ENCODE measurements around the gene PLCH2.
"Not testable (repeated sequence)": the region's sequence is repeated elsewhere in the genome, so short reads cannot be mapped to it uniquely, and the experiment has no call there.

The PLCH2 gene

DNA sequence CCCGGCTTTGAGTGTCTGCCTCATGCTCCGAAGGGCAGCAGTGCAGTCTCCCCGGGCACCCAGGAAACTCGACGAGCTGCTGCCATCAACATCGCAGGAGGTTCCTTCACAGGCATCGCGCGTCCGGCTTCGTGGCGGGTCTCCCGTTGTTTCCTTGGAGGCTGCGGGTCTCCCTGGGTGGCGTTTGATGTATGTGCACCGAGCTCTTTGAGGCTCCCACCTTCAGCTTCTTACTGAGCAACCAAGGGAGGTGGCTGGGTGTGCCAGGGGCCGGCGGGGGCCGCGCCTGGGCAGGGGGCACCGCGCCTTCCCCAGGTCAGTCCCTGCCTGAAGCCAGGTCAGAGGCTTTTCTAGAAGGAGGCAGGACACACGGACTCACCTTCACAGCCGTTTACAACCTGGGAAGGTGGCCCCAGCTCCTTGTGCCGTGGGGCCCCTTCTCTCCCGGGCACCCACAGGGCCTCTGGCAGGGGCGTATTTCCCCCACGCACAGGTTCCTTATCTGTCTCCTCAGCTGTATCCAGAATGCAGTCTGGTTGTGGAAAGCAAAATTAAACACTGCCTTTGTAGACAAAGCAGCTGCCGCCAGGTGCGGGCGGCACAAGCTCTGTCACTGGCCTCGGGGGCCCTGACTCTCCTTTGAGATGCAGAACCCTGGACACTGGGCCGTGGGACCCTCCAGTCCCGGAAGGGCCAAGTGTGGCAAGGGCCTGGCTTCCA, 42.0 kb upstream of the PLCH2 start:
- Histone ChIP-seq H2AFZ (ENCODE audit: low read depth, low read length) (no peak overlapping the region), H3K4me3 (ENCODE audit: low read length) (no peak overlapping the region), H3K36me3 (ENCODE audit: insufficient read depth, low read length) (no peaks in the 10 kb centered on the region), H3K9me3 (ENCODE audit: low read length) (no peaks in the 10 kb centered on the region), H3K27me3 (ENCODE audit: insufficient read depth, low read length) (peaks cover 36% of the 10 kb centered on the region), H3K4me1 (ENCODE audit: insufficient read depth, low read length) (peaks cover 23% of the 10 kb centered on the region)

DNA sequence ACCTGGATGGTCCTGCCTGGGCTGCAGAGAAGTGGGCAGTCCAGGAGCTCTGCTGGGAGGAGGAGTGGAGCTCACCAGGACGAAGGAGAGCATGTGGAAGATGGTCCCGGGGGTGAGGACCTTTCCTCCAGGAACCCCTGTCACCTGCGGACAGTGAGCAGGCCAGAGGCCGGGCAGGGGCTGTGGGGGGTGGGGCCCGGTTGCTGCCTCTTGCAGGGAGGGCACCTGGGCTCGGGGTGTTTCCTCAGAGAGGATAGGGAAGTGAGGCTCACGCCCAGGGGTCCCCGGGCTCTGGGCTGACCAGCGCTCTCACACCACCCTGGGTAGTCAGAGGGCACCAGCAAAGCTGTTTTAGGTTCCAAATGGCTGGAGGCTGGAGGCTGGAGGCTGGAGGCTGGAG, 41.0 kb upstream of the PLCH2 start:
- Histone ChIP-seq H3K36me3 (ENCODE audit: insufficient read depth, low read length) (no peaks in the 10 kb centered on the region), H3K27me3 (ENCODE audit: insufficient read depth, low read length) (peaks cover 36% of the 10 kb centered on the region), H2AFZ (ENCODE audit: low read depth, low read length) (no peak overlapping the region), H3K4me3 (ENCODE audit: low read length) (no peak overlapping the region), H3K9me3 (ENCODE audit: low read length) (no peaks in the 10 kb centered on the region), H3K4me1 (ENCODE audit: insufficient read depth, low read length) (peaks cover 23% of the 10 kb centered on the region)

DNA sequence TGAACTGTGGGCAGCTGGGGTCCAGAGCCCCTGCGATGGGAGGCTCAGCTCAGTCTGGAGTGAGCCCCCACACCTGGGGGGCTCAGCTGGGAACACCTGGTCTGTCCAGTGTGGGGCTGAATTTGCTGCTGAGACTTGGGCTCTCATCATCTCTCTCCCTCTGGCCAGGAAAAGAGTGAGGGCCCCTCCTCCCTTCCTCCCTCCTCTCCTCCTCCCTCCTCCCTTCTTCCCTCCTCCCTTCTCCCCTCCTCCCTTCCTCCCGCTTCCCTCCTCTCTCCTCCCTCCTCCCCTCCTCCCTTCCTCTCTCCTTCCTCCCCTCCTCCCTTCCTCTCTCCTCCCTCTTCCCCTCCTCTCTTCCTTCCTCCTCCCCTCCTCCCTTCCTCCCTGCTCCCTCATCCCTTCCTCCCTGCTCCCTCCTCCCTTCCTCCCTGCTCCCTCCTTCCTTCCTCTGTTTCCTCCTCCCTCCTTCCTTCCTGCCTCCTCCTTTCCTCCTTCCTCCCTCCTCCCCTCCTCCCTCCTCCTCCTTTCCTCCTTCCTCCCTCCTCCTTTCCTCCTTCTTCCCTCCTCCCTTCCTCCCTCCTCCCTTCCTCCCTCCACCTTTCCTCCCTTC, 40.2 kb upstream of the PLCH2 start:
- no peaks in the 10 kb centered on the region for H3K36me3 ChIP-seq (ENCODE audit: insufficient read depth, low read length)
- H3K4me1 ChIP-seq (ENCODE audit: insufficient read depth, low read length) = peaks cover 23% of the 10 kb centered on the region
- no peak overlapping the region for H3K4me3 ChIP-seq (ENCODE audit: low read length)
- peaks cover 39% of the 10 kb centered on the region for H3K27me3 ChIP-seq (ENCODE audit: insufficient read depth, low read length)
- H3K9me3 ChIP-seq (ENCODE audit: low read length) = no peaks in the 10 kb centered on the region
- H2AFZ ChIP-seq (ENCODE audit: low read depth, low read length) = no peak overlapping the region

DNA sequence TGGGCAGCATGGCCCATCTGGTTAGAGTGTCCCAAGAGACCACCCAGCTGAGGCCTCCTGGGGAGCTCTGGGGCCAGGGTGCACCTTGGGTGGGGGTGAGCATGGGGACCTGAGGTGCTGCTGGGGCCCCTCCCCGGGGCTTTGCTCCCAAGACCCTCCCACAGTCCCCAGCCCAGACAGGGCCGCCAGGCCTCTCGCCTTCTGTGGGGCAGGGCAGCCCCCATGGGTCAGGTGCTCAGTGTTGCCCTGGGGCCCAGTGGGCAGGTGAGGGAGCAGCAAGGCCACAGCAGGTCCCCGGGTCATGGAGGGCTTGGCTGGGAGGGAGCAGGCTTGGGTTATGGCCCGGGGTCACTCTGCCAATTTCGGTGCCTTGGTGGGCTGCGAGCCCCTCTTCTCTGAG, 39.2 kb upstream of the PLCH2 start:
- peaks cover 14% of the 10 kb centered on the region for H3K4me1 ChIP-seq (ENCODE audit: insufficient read depth, low read length)
- peaks cover 47% of the 10 kb centered on the region for H3K27me3 ChIP-seq (ENCODE audit: insufficient read depth, low read length)
- no peaks in the 10 kb centered on the region for H3K36me3 ChIP-seq (ENCODE audit: insufficient read depth, low read length)

DNA sequence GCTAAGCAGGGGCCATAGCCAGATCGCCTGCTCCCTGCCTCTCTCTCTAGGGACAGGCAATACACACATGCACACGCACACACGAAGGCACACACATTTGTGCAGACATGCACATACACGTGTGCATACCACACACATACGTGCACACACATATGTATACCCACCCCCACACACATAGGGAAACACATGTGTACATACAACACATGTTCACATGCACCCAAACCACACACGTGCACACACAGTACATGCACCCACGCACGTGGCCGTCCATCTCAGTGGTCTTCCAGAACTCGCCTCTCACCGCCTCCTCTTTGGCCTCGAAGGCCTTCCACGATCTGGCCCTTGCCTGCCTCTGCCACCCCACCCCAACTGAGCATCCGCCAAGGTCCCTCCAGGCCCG, 38.5 kb upstream of the PLCH2 start:
- Histone ChIP-seq H3K4me3 (ENCODE audit: low read length) (no peak overlapping the region), H3K9me3 (ENCODE audit: low read length) (no peaks in the 10 kb centered on the region), H2AFZ (ENCODE audit: low read depth, low read length) (no peak overlapping the region), H3K36me3 (ENCODE audit: insufficient read depth, low read length) (no peaks in the 10 kb centered on the region), H3K27me3 (ENCODE audit: insufficient read depth, low read length) (peaks cover 53% of the 10 kb centered on the region), H3K4me1 (ENCODE audit: insufficient read depth, low read length) (peaks cover 8% of the 10 kb centered on the region)

More for the DNA sequence above, 39.2 kb upstream of the PLCH2 start:
- Histone ChIP-seq H3K9me3 (ENCODE audit: low read length) (no peaks in the 10 kb centered on the region), H3K4me3 (ENCODE audit: low read length) (no peak overlapping the region), H2AFZ (ENCODE audit: low read depth, low read length) (no peak overlapping the region)

DNA sequence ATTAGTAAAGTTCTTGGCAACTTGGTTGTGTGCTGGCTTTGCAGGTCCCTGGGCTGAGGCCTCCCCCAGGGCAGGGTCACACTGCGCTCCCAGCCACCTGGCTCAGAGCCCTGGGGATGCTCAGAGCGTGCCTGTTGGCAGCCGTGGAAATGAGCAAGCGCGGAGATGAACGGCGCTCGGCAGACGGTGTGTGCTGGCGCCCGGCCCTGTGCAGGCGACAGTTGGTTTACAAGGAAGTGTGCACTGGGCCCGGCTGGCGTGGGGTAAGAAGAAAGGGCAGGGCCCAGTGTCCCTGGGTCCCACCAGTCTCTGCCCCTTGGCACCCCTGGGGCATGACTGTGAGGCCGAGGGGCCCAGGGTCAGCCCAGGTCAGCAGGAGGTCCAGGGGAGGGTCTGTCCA, 38.1 kb upstream of the PLCH2 start:
- Histone ChIP-seq H3K4me3 (ENCODE audit: low read length) (no peak overlapping the region), H3K9me3 (ENCODE audit: low read length) (no peaks in the 10 kb centered on the region), H3K27me3 (ENCODE audit: insufficient read depth, low read length) (peaks cover 53% of the 10 kb centered on the region), H3K36me3 (ENCODE audit: insufficient read depth, low read length) (no peaks in the 10 kb centered on the region), H3K4me1 (ENCODE audit: insufficient read depth, low read length) (peaks cover 8% of the 10 kb centered on the region), H2AFZ (ENCODE audit: low read depth, low read length) (no peak overlapping the region)

DNA sequence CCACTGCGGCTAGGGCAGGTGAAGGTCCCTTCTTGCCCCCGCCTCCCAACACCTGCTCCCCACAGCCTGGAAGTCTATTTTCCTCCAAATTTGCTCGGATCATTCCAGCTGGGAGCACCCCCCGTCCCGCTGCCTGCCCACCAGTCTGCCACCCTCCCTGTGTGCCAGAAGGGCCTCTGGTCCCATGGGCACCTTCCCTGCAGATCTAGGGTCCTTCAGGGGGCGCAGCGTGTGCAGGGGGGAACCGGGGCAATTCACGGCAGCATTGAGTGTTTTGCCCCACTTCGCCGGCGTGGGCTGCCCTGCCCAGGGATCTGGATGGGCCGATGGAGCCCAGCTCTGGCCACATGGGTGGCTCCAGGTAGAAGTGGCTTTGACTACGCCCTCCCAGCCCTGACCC, 37.4 kb upstream of the PLCH2 start:
- Histone ChIP-seq H3K4me1 (ENCODE audit: insufficient read depth, low read length) (peaks cover 7% of the 10 kb centered on the region), H2AFZ (ENCODE audit: low read depth, low read length) (no peak overlapping the region), H3K9me3 (ENCODE audit: low read length) (no peaks in the 10 kb centered on the region), H3K27me3 (ENCODE audit: insufficient read depth, low read length) (peaks cover 53% of the 10 kb centered on the region), H3K36me3 (ENCODE audit: insufficient read depth, low read length) (no peaks in the 10 kb centered on the region), H3K4me3 (ENCODE audit: low read length) (no peak overlapping the region)

DNA sequence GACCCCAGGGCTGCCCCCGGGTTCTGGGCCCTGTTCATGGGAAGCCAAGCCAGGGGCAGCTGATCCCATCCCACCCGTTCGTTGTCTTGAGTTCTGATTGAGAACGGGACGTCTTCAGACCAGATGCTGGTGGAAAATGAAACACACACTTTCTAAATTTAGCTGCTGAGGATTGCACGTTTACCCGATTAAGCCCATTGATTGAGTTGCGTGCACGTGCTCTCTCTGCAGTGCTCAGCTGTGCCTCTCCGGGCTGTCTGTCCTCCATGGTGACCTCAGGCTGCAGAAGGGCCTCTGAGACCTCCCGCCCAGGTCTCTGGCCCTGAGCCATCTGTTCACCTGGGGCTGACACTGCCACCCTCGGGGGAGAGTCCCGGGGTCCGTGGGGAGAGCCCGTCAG, 36.7 kb upstream of the PLCH2 start:
- Histone ChIP-seq H3K4me3 (ENCODE audit: low read length) (no peak overlapping the region), H3K36me3 (ENCODE audit: insufficient read depth, low read length) (no peaks in the 10 kb centered on the region), H3K9me3 (ENCODE audit: low read length) (no peaks in the 10 kb centered on the region), H3K4me1 (ENCODE audit: insufficient read depth, low read length) (peaks cover 7% of the 10 kb centered on the region), H3K27me3 (ENCODE audit: insufficient read depth, low read length) (peaks cover 51% of the 10 kb centered on the region), H2AFZ (ENCODE audit: low read depth, low read length) (no peak overlapping the region)

DNA sequence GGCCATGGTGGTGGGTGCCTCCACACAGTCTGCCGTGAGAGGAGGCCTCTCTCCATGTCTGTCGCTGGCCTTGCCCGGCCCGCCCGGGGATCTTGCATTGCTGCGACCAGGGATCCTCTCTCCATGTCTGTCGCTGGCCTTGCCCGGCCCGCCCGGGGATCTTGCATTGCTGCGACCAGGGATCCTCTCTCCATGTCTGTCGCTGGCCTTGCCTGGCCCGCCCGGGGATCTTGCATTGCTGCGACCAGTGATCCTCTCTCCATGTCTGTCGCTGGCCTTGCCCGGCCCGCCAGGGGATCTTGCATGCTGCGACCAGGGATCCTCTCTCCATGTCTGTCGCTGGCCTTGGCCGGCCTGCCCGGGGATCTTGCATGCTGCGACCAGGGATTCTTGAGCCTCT, 35.7 kb upstream of the PLCH2 start:
- not testable (repeated sequence) for H3K4me1 ChIP-seq (ENCODE audit: insufficient read depth, low read length); H3K4me3 ChIP-seq (ENCODE audit: low read length); H2AFZ ChIP-seq (ENCODE audit: low read depth, low read length); H3K36me3 ChIP-seq (ENCODE audit: insufficient read depth, low read length); H3K9me3 ChIP-seq (ENCODE audit: low read length)
- H3K27me3 ChIP-seq (ENCODE audit: insufficient read depth, low read length) = peaks cover 52% of the 10 kb centered on the region

DNA sequence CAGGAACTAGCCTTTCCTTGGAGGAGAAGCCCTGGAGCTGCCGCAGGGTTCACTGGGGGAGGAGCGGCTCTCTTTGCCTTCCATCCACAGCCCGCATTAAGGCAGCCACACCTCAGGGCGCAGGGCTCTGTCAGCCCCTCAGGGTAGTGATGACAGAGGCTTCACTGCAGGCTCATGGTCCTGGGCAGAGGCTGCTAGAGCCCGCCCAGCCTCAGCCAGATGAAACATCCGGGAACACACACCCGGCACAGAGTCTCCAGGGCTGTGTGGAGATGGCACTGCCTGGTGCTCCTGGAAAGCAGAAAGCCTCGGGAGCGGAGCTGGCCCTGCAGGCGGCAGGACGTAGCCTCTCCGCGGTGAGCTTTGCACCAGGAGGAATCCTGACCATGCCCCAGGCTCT, 34.3 kb upstream of the PLCH2 start:
- H3K27me3 ChIP-seq (ENCODE audit: insufficient read depth, low read length) = peaks cover 48% of the 10 kb centered on the region

DNA sequence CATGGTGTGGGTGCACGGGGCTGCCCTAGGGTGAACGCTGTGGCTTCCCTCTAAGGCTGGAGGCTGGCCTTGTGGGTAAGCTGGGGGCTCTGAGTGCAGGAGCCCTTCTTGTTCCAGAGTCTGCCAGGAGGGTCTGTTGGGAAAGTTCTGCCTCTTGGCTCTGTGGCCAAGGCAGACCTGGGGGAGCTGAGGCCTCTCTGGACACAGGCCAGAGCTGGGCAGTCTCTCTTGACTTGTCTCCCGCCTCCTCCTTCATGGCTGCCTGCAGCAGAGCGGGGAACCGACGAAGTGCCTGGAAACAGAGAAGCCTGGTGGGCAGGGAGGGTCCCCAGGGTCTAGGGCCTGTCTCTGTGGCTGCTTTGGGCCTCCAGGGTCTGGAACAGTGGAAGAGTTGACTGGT, 33.4 kb upstream of the PLCH2 start:
- Histone ChIP-seq H3K36me3 (ENCODE audit: insufficient read depth, low read length) (no peaks in the 10 kb centered on the region), H3K9me3 (ENCODE audit: low read length) (no peaks in the 10 kb centered on the region), H3K4me1 (ENCODE audit: insufficient read depth, low read length) (peaks cover 30% of the 10 kb centered on the region), H3K27me3 (ENCODE audit: insufficient read depth, low read length) (peaks cover 48% of the 10 kb centered on the region), H2AFZ (ENCODE audit: low read depth, low read length) (no peak overlapping the region), H3K4me3 (ENCODE audit: low read length) (no peak overlapping the region)

More for the DNA sequence above, 34.3 kb upstream of the PLCH2 start:
- Histone ChIP-seq H2AFZ (ENCODE audit: low read depth, low read length) (no peak overlapping the region), H3K4me1 (ENCODE audit: insufficient read depth, low read length) (peaks cover 20% of the 10 kb centered on the region), H3K36me3 (ENCODE audit: insufficient read depth, low read length) (no peaks in the 10 kb centered on the region), H3K4me3 (ENCODE audit: low read length) (no peak overlapping the region), H3K9me3 (ENCODE audit: low read length) (no peaks in the 10 kb centered on the region)

DNA sequence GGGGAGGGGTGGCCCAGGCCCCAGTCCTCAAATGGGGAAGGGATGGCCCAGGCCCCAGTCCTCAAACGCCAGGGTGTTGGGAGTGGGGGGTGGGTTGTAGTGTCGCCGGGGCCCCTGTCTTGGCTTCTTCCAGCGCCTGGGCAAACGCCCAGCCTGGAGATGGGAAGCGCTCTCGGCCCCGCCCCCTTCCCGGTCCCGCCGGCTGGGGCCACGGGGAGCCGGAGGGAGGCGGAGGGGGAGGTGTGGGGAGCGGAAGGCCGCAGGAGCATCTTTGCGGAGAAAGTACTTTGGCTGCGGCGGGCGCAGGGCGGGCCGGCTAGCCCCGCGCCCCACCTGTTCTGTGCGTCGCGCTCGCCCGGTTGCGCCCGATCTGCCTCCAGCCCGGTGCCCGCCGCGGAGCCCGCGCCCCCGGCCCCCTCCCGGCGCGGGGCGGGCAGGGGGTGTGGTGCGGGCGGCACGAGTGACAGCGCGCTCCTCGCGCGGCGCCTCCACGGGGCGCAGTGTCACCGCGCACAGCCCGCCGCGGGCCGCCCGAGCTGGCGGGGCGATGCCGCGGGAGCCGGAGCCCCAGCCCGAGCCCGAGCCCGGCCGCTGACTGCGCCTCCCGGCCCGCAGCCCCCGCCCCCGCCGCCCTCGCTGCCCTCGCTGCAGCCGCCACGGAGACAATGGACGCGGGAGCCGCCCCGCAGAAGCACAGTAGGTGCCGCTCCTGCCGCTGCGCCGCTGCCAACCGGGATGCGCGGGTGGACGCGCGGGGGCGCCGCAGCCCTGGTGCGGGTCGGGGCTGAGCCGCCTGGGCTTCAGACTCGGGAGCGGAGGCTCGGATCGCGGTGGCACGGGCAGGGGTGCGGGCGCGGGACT, 32.6 kb upstream of the PLCH2 start:
- Histone ChIP-seq H3K4me1 (ENCODE audit: insufficient read depth, low read length) (peaks cover 37% of the 10 kb centered on the region), H3K27me3 (ENCODE audit: insufficient read depth, low read length) (peaks cover 42% of the 10 kb centered on the region), H3K36me3 (ENCODE audit: insufficient read depth, low read length) (no peaks in the 10 kb centered on the region), H2AFZ (ENCODE audit: low read depth, low read length) (no peak overlapping the region), H3K4me3 (ENCODE audit: low read length) (no peak overlapping the region), H3K9me3 (ENCODE audit: low read length) (no peaks in the 10 kb centered on the region)

DNA sequence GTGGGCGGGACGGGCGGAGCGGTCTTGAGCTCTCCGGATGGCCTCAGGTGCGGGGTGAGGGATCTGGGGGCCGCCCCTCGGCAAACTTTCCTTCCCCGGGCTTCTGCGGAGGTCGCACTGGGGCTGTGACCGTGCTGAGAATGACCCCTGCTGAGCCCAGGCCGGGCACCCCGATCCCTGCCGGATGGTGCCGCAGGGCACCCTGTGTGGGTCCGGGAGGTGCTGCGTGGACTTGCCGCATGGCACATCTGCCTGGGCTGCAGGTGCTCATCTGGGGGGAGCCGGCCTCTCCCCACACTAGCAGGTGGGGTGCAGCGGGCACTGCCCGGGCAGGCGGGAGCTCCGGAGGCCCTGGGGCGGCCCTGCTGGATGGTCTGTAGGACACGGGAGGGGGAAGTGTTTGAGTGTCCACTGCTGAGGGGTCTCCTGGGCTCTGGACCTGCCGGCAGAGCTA, 31.9 kb upstream of the PLCH2 start:
- H3K9me3 ChIP-seq (ENCODE audit: low read length) = no peaks in the 10 kb centered on the region
- H3K36me3 ChIP-seq (ENCODE audit: insufficient read depth, low read length) = no peaks in the 10 kb centered on the region
- no peak overlapping the region for H2AFZ ChIP-seq (ENCODE audit: low read depth, low read length)
- peaks cover 37% of the 10 kb centered on the region for H3K4me1 ChIP-seq (ENCODE audit: insufficient read depth, low read length)
- H3K4me3 ChIP-seq (ENCODE audit: low read length) = no peak overlapping the region
- peaks cover 42% of the 10 kb centered on the region for H3K27me3 ChIP-seq (ENCODE audit: insufficient read depth, low read length)

Measured in neuron (in vitro differentiated cells).